Spleen (tissue), 7 donors: ENCODE measurements around the gene FHL2.

Source experiments
- CTCF ChIP-seq, 11 experiments: fragments of 200-600 bp in 7 of 11; fragments of 450-650 bp in 4 of 11; sonication (generic) in 4 of 11; IDR thresholded peaks in 8 of 11; conservative IDR thresholded peaks in 3 of 11; 1 replicate in 7 of 11; 2 replicates in 4 of 11; pipeline versions ENCODE4 v1.4.0 to v1.8.0; 2016 to 2021; ENCODE audit warnings: antibody characterized with exemption in 11 of 11, inconsistent platforms in 4 of 11, mild to moderate bottlenecking in 1 of 11
- POLR2A ChIP-seq, 3 donors: fragments of 450-650 bp; IDR thresholded peaks; one replicate each; pipeline ENCODE4 v1.5.1; 2017; ENCODE audit warnings: antibody characterized with exemption in 3 of 3, mild to moderate bottlenecking in 1 of 3
- donor health status: DM: no; HTN: no; CAD: no; lungs with moderate emphysema.
- donor health status: DM: no; HTN: no; CAD: no.
- donor health status: DM: no; HTN: no; CAD: no.

- no peak for TF ChIP-seq CTCF (IDR thresholded peaks at IDR 0.05 in 8 of 11, conservative IDR thresholded peaks at IDR 0.05 in 3 of 11)
- no peak for TF ChIP-seq POLR2A (IDR thresholded peaks at IDR 0.05)
These were observed 27.7 kb downstream of the FHL2 start for GRCh38 chr2:105371156-105371555.
